GM12878 (cell line): Measurements from ENCODE around the gene SCYGR6. TPM values are rescaled to one million over a fixed set of nuclear protein-coding genes. Genes with fewer than 3 reads are reported as not detected.

Source experiments
- ATAC-seq: fragments of 200-7000 bp; cut with Tn5 transposase; 3 replicates; pipeline ENCODE4 v1.9.1; 2020; ENCODE audit warnings: mild to moderate bottlenecking, moderate library complexity
- BruUV-seq: library from RNA; stranded (reverse); fragments of 400-500 nt; replicated peaks from 2 replicates; lab custom pipeline; 2021; lab: Mats Ljungman, UMichigan
- CTCF ChIA-PET: fragments of 300-600 bp; sonication (Branson Sonifier 250); formaldehyde crosslinking; extraction: SDS; loops from one replicate; lab custom pipeline; 2021; ENCODE audit warnings: inconsistent platforms; lab: Yijun Ruan, JAX
- POLR2A ChIA-PET: fragments of 350-600 bp; formaldehyde crosslinking; extraction: SDS; loops from one replicate; lab custom pipeline; 2021; ENCODE audit warnings: inconsistent platforms; lab: Charles Lee
- RAD21 ChIA-PET: fragments of 300-600 bp; sonication (Branson Sonifier 250); formaldehyde crosslinking; loops from one replicate; lab custom pipeline; 2023; ENCODE audit warnings: antibody characterized with exemption; ENCODE audit not compliant: unreplicated experiment; lab: Charles Lee
- SMC1A ChIA-PET: fragments of 300-600 bp; sonication (Branson Sonifier 250); formaldehyde crosslinking; loops from one replicate; lab custom pipeline; 2023; ENCODE audit not compliant: unreplicated experiment, uncharacterized antibody; lab: Charles Lee
- DNase-seq: peaks from one replicate; pipeline ENCODE4 v3.0.0-alpha.2; 2011; ENCODE audit warnings: low read depth, low spot score
- FAIRE-seq: peaks from 3 replicates; lab custom pipeline; 2011; peaks lifted over from hg19 to GRCh38; lab: Jason Lieb, UNC
- H2AFZ ChIP-seq: 2 replicates; pipeline ENCODE4 v1.6.0; 2011; ENCODE audit warnings: low read depth, low read length, control low read depth; ENCODE audit not compliant: control insufficient read depth
- H3K27ac ChIP-seq: 2 replicates; pipeline ENCODE4 v1.5.1; 2011; ENCODE audit warnings: control low read depth; ENCODE audit not compliant: control insufficient read depth, insufficient read depth
- H3K27me3 ChIP-seq, 2 experiments: replicated peaks in 1 of 2; 2 replicates each; pipeline versions ENCODE4 v1.6.0 to v1.6.1; 2011; ENCODE audit warnings: low read length in 1 of 2; ENCODE audit not compliant: control insufficient read depth in 2 of 2, insufficient read depth in 2 of 2
- H3K36me3 ChIP-seq, 2 experiments: 2 replicates each; pipeline ENCODE4 v1.5.1; 2011; ENCODE audit warnings: low read length in 1 of 2; ENCODE audit not compliant: control insufficient read depth in 2 of 2, insufficient read depth in 2 of 2
- H3K4me1 ChIP-seq: 2 replicates; pipeline ENCODE4 v1.6.1; 2011; ENCODE audit warnings: mild to moderate bottlenecking, low read length, moderate library complexity, mixed read lengths; ENCODE audit not compliant: control insufficient read depth, insufficient read depth
- H3K4me2 ChIP-seq: 2 replicates; pipeline ENCODE4 v1.6.0; 2011; ENCODE audit warnings: control low read depth; ENCODE audit not compliant: control insufficient read depth, insufficient read depth
- H3K4me3 ChIP-seq: fragments of 200-600 bp; sonication (generic); 2 replicates; pipeline ENCODE4 v1.5.1; 2016
- H3K79me2 ChIP-seq: 2 replicates; pipeline ENCODE4 v1.6.0; 2011; ENCODE audit warnings: low read length; ENCODE audit not compliant: control insufficient read depth, insufficient read depth
- H3K9ac ChIP-seq: 2 replicates; pipeline ENCODE4 v1.8.0; 2011; ENCODE audit warnings: low read length, control low read depth, mixed read lengths; ENCODE audit not compliant: control insufficient read depth, insufficient read depth
- H3K9me3 ChIP-seq: replicated peaks from 3 replicates; pipeline ENCODE4 v1.5.1; 2011; ENCODE audit warnings: mild to moderate bottlenecking, low read length; ENCODE audit not compliant: control insufficient read depth, insufficient read depth
- H4K20me1 ChIP-seq: 2 replicates; pipeline ENCODE4 v1.6.0; 2011; ENCODE audit not compliant: control insufficient read depth, insufficient read depth
- EP300 ChIP-seq, 2 experiments: fragments of 150-350 bp in 1 of 2; IDR thresholded peaks; 2 replicates each; pipeline ENCODE4 v1.6.1; 2011 to 2012; ENCODE audit warnings: low read depth in 2 of 2, low read length in 2 of 2, borderline replicate concordance in 1 of 2, improper control_type of control experiment in 1 of 2, inconsistent platforms in 1 of 2; ENCODE audit not compliant: control insufficient read depth in 1 of 2
- GATAD2B ChIP-seq: fragments of 450-650 bp; conservative IDR thresholded peaks from 2 replicates; pipeline ENCODE4 v1.6.1; 2017; ENCODE audit warnings: low read depth, mild to moderate bottlenecking, moderate library complexity
- JUNB ChIP-seq: IDR thresholded peaks from 2 replicates; pipeline ENCODE4 v1.6.1; 2016; ENCODE audit warnings: antibody characterized with exemption, mild to moderate bottlenecking
- MYC ChIP-seq: IDR thresholded peaks from 2 replicates; pipeline ENCODE4 v1.6.1; 2011; ENCODE audit warnings: mild to moderate bottlenecking, low read length, moderate library complexity, inconsistent platforms; ENCODE audit not compliant: insufficient read depth, insufficient replicate concordance, insufficient read length, severe bottlenecking
- NFXL1 ChIP-seq: fragments of 450-650 bp; IDR thresholded peaks from 2 replicates; pipeline ENCODE4 v1.6.1; 2017; ENCODE audit warnings: antibody characterized with exemption, mild to moderate bottlenecking, borderline replicate concordance
- PAX5 ChIP-seq: IDR thresholded peaks from 2 replicates; pipeline ENCODE4 v1.6.1; 2011; ENCODE audit warnings: low read depth, low read length, borderline replicate concordance
- PRDM15 ChIP-seq: fragments of 450-650 bp; formaldehyde crosslinking; IDR thresholded peaks from 2 replicates; pipeline ENCODE4 v1.4.0; 2020; ENCODE audit warnings: mild to moderate bottlenecking, moderate library complexity
- RAD51 ChIP-seq: fragments of 450-650 bp; IDR thresholded peaks from 2 replicates; pipeline ENCODE4 v1.6.1; 2016; ENCODE audit warnings: moderate library complexity, mild to moderate bottlenecking, inconsistent platforms
- SMAD1 ChIP-seq: fragments of 450-650 bp; IDR thresholded peaks from 2 replicates; pipeline ENCODE4 v1.6.1; 2018; ENCODE audit warnings: mild to moderate bottlenecking, low read depth; ENCODE audit not compliant: partially characterized antibody
- SMARCA5 ChIP-seq: fragments of 450-650 bp; IDR thresholded peaks from 2 replicates; pipeline ENCODE4 v1.6.1; 2017; ENCODE audit warnings: mild to moderate bottlenecking
- SPI1 ChIP-seq: IDR thresholded peaks from 2 replicates; pipeline ENCODE4 v1.6.1; 2011; ENCODE audit warnings: low read depth, mild to moderate bottlenecking, low read length, moderate library complexity, borderline replicate concordance; ENCODE audit not compliant: insufficient read depth
- SREBF1 ChIP-seq: IDR thresholded peaks from 2 replicates; pipeline ENCODE4 v1.6.1; 2012; ENCODE audit warnings: mild to moderate bottlenecking, low read length
- SREBF2 ChIP-seq: IDR thresholded peaks from 2 replicates; pipeline ENCODE4 v1.6.1; 2012; ENCODE audit warnings: mild to moderate bottlenecking, low read length
- STAT1 ChIP-seq: fragments of 450-650 bp; conservative IDR thresholded peaks from 2 replicates; pipeline ENCODE4 v1.6.1; 2014; ENCODE audit warnings: antibody characterized with exemption, mild to moderate bottlenecking
- YBX1 ChIP-seq: fragments of 450-650 bp; IDR thresholded peaks from 2 replicates; pipeline ENCODE4 v1.6.1; 2016; ENCODE audit warnings: antibody characterized with exemption
- WGBS: methylation state at CpG from one replicate; pipeline ENCODE4 v1.1.6; 2016; ENCODE audit warnings: low lambda C conversion rate; ENCODE audit not compliant: insufficient replicate concordance, insufficient coverage; ENCODE audit errors: missing lambda C conversion rate; 5-methylcytosine and 5-hydroxymethylcytosine counted together
- in situ Hi-C: fragments of 300-500 bp; cut with MboI; formaldehyde crosslinking; loops from 9 replicates; pipeline ENCODE4 v1.14.3; 2018; ENCODE audit warnings: mixed read lengths
- intact Hi-C: fragments of 100-400 bp; cut with micrococcal nuclease; formaldehyde crosslinking; loops from one replicate; pipeline ENCODE4 v1.14.2; 2022; ENCODE audit not compliant: unreplicated experiment
- polyA plus RNA-seq, 11 experiments: library from polyadenylated mRNA; depleted of rRNA in 4 of 11; unstranded in 6 of 11; stranded (reverse) in 5 of 11; fragments of >200 nt; fragmentation: Nextera tagmentation in 4 of 11; fragmentation: Illumina TruSeq in 1 of 11; extraction: Ambion mirVana in 4 of 11; extraction: Trizol in 1 of 11; gene quantifications; 1 replicate in 1 of 11; 2 replicates in 10 of 11; pipeline versions ENCODE4 v1.2.1 to v1.2.3, GENCODE V29; 2011 to 2016; ENCODE audit warnings: inconsistent platforms in 2 of 11, missing spikeins in 2 of 11, low read depth in 1 of 11
- total RNA-seq, 4 experiments: library from RNA; depleted of rRNA in 3 of 4; stranded (reverse); fragments of >200 nt in 3 of 4; fragmentation: Illumina TruSeq in 1 of 4; extraction: Trizol in 1 of 4; gene quantifications; 2 replicates each; pipeline versions ENCODE4 v1.2.1 to v1.2.3, GENCODE V29; 2013 to 2021
- TF ChIP-seq, protein P1 (sequence below): IDR thresholded peaks from 2 replicates; pipeline ENCODE4 v1.6.1; 2012; ENCODE audit warnings: improper control_type of control experiment, low read depth, low read length; ENCODE audit not compliant: insufficient replicate concordance

SCYGR6 gene
- total and polyA plus RNA-seq, 10 of the 15 experiments (the other 5 are each of a cell fraction or from before 2014, with no cell fraction given): not detected

GRCh38 chr2:227684258-227684657 is 40.3 kb downstream of the SCYGR6 start (continued):
- no peak for TF ChIP-seq NFXL1
- no peak for TF ChIP-seq SMARCA5
- TF ChIP-seq PRDM15: no peak
- TF ChIP-seq SREBF1: no peak

DNA sequence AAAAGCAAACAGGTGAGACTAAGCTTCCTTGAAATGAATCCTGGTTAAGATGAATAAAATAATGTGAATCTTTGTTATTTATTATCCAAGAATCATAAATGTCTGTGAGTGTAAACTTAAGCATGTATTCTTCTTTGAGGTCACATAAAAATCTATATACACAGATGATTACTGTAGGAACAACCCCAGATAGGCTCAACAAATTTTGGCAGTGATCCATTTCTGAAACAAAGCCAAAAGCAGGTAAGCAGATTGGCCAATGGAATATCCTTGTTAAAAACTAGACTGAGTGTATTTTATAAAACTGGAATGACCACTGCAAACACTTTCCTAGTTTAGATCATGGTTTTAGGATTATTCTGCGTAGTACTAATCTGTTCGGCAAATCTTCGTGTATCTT is 46.6 kb downstream of the SCYGR6 start:
- H3K4me3 ChIP-seq: no peak overlapping the region
- POLR2A ChIA-PET: no interaction called here
- H3K27ac ChIP-seq: no peak overlapping the region
- H3K9me3 ChIP-seq: no peaks in the 10 kb centered on the region; the same call in 2 of the 3 replicates
- no peak overlapping the region for H3K4me2 ChIP-seq
- intact Hi-C loops: no loop called here
- H3K9ac ChIP-seq: no peak overlapping the region
- no peak for FAIRE-seq
- H3K4me1 ChIP-seq: no peaks in the 10 kb centered on the region
- H3K79me2 ChIP-seq: no peaks in the 10 kb centered on the region
- CTCF ChIA-PET: no interaction called here
- in situ Hi-C loops: no loop called here
- no peak for DNase-seq
- SMC1A ChIA-PET: no interaction called here
- H4K20me1 ChIP-seq: no peaks in the 10 kb centered on the region
- no peaks in the 10 kb centered on the region for H3K36me3 ChIP-seq
- no peak for ATAC-seq
- RAD21 ChIA-PET: no interaction called here
- H2AFZ ChIP-seq: no peak overlapping the region
- H3K27me3 ChIP-seq: no peaks in the 10 kb centered on the region
- WGBS: 95% methylated on average over 3 of the region's 3 CpGs
- BruUV-seq: no TSS peak
- TF ChIP-seq EP300 (IDR thresholded peaks at IDR 0.05; ENCODE audit: borderline replicate concordance in 1 of 2, control insufficient read depth in 1 of 2, low read depth in 2 of 2, low read length in 2 of 2): no peak
- no peak for TF ChIP-seq SREBF2
- no peak for TF ChIP-seq SREBF1
- no peak for TF ChIP-seq PAX5
- TF ChIP-seq MYC: no peak
- no peak for TF ChIP-seq RAD51
- no peak for TF ChIP-seq YBX1
- TF ChIP-seq SMAD1: no peak
- TF ChIP-seq SPI1: no peak
- TF ChIP-seq, protein P1, sequence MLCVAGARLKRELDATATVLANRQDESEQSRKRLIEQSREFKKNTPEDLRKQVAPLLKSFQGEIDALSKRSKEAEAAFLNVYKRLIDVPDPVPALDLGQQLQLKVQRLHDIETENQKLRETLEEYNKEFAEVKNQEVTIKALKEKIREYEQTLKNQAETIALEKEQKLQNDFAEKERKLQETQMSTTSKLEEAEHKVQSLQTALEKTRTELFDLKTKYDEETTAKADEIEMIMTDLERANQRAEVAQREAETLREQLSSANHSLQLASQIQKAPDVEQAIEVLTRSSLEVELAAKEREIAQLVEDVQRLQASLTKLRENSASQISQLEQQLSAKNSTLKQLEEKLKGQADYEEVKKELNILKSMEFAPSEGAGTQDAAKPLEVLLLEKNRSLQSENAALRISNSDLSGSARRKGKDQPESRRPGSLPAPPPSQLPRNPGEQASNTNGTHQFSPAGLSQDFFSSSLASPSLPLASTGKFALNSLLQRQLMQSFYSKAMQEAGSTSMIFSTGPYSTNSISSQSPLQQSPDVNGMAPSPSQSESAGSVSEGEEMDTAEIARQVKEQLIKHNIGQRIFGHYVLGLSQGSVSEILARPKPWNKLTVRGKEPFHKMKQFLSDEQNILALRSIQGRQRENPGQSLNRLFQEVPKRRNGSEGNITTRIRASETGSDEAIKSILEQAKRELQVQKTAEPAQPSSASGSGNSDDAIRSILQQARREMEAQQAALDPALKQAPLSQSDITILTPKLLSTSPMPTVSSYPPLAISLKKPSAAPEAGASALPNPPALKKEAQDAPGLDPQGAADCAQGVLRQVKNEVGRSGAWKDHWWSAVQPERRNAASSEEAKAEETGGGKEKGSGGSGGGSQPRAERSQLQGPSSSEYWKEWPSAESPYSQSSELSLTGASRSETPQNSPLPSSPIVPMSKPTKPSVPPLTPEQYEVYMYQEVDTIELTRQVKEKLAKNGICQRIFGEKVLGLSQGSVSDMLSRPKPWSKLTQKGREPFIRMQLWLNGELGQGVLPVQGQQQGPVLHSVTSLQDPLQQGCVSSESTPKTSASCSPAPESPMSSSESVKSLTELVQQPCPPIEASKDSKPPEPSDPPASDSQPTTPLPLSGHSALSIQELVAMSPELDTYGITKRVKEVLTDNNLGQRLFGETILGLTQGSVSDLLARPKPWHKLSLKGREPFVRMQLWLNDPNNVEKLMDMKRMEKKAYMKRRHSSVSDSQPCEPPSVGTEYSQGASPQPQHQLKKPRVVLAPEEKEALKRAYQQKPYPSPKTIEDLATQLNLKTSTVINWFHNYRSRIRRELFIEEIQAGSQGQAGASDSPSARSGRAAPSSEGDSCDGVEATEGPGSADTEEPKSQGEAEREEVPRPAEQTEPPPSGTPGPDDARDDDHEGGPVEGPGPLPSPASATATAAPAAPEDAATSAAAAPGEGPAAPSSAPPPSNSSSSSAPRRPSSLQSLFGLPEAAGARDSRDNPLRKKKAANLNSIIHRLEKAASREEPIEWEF: no peak
- TF ChIP-seq STAT1: no peak
- no peak for TF ChIP-seq JUNB
- no peak for TF ChIP-seq GATAD2B
